ENCODE measurements around the gene KRT83.
"Not testable (repeated sequence)": the region's sequence is repeated elsewhere in the genome, so short reads cannot be mapped to it uniquely, and the experiment has no call there.

The KRT83 gene

GRCh38 chr12:52287816-52288805, 33.1 kb downstream of the KRT83 start:
- DNase-seq (ENCODE audit: low spot score), result not testable (repeated sequence)

- not testable (repeated sequence) for DNase-seq (ENCODE audit: low spot score)
These were observed 34.1 kb downstream of the KRT83 start for GRCh38 chr12:52286857-52287785.

- DNase-seq (ENCODE audit: low spot score), result no peak
These were observed 35.2 kb downstream of the KRT83 start for GRCh38 chr12:52285851-52286530.

- no peak for DNase-seq (ENCODE audit: low spot score)
These were observed 35.9 kb downstream of the KRT83 start for GRCh38 chr12:52285172-52285745.

- DNase-seq (ENCODE audit: low spot score), result no peak
These were observed 36.5 kb downstream of the KRT83 start for GRCh38 chr12:52284562-52285171.

- DNase-seq (ENCODE audit: low spot score), result no peak
These were observed 40.2 kb downstream of the KRT83 start for GRCh38 chr12:52280796-52281560.

- no peak for DNase-seq (ENCODE audit: low spot score)
These were observed 40.8 kb downstream of the KRT83 start for GRCh38 chr12:52280319-52280795.

- no peak for DNase-seq (ENCODE audit: low spot score)
These were observed 41.5 kb downstream of the KRT83 start for GRCh38 chr12:52279422-52280318.

- peak; percentile 30 for DNase-seq (ENCODE audit: low spot score)
These were observed 42.4 kb downstream of the KRT83 start for GRCh38 chr12:52278575-52279421.

- DNase-seq (ENCODE audit: low spot score), result no peak
These were observed 43.5 kb downstream of the KRT83 start for GRCh38 chr12:52277486-52278245.

- no peak for DNase-seq (ENCODE audit: low spot score)
These were observed 45.5 kb downstream of the KRT83 start for GRCh38 chr12:52275686-52276085.

GRCh38 chr12:52274521-52275120, 46.6 kb downstream of the KRT83 start, which contains the start of gene KRT86:
KRT86 (plus strand) TSS chr12:52274645; CDS start chr12:52301917, 27,272 bp downstream.
- no peak for DNase-seq (ENCODE audit: low spot score)

GRCh38 chr12:52271158-52271557, 50.0 kb downstream of the KRT83 start:
- no peak for DNase-seq (ENCODE audit: low spot score)

- DNase-seq (ENCODE audit: low spot score), result no peak
These were observed 50.6 kb downstream of the KRT83 start for GRCh38 chr12:52270541-52271070.

GRCh38 chr12:52268212-52268611, 53.0 kb downstream of the KRT83 start:
- no peak for DNase-seq (ENCODE audit: low spot score)

GRCh38 chr12:52267699-52268098, 53.5 kb downstream of the KRT83 start:
- no peak for DNase-seq (ENCODE audit: low spot score)

All from SK-N-DZ (cell line).